ENCODE results near the gene OR2T11. TPM values are rescaled to one million over a fixed set of nuclear protein-coding genes. Genes with fewer than 3 reads are reported as not detected.
"Not testable (repeated sequence)": the region's sequence is repeated elsewhere in the genome, so short reads cannot be mapped to it uniquely, and the experiment has no call there.

The OR2T11 gene
- total and polyA plus RNA-seq, 3 donors from 2014 or later = not detected

DNA sequence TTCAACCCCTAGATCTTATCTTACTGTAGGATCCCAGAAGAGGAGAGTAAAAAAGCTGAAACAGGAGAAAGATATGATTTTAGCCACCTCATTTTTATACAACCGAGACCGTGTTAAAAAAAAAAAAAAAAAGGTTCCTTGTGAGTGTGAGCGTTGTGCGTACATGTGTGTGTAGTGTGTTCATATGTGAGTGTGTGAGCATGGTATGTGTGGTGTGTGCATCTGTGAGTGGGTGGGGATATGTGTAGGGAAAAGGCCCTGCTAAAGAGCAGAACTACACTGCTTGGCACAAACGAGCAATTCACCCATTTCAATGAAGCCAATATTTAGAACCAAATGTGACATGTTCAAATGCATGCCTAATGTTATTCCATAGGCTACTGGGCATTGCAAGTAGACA lies 6.7 kb upstream of the OR2T11 start:
- DNase-seq; H3K27me3 ChIP-seq; H3K4me3 ChIP-seq; H3K9me3 ChIP-seq; H3K27ac ChIP-seq; H3K4me1 ChIP-seq; H3K36me3 ChIP-seq (ENCODE audit: low read depth, missing control alignments); intact Hi-C loops (cut with DNase I; ENCODE audit: low total_unique reads): not testable (repeated sequence)
- WGBS, 2 donors = 64% methylated on average over 4 of the region's 5 CpGs; no CpG with 5 or more reads in 1 of the 2 donors

DNA sequence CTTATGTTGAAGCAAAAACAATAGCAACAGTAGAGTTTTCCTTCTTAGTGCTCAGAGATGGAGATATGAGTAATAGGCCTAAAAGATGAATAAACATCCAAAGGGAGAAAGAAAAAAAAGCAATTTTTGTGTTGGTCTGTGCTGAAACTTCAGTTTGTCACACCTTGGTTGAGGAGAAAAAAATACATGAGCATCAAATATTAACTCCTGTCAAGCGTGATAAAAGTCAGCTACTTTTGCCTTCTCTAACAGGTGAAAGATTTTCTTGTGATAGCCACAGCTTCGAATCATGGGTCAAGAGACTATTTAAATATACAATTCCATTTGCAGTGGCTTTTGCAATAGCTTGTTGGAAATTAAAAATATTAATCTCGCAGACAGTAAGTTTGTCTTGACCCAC lies 6.0 kb upstream of the OR2T11 start:
- H3K4me1 ChIP-seq; intact Hi-C loops (cut with DNase I; ENCODE audit: low total_unique reads); H3K27me3 ChIP-seq; H3K9me3 ChIP-seq; H3K27ac ChIP-seq; DNase-seq; H3K4me3 ChIP-seq; H3K36me3 ChIP-seq (ENCODE audit: low read depth, missing control alignments): not testable (repeated sequence)
- WGBS, 2 donors = no CpG with 5 or more reads among the region's 3 CpGs

DNA sequence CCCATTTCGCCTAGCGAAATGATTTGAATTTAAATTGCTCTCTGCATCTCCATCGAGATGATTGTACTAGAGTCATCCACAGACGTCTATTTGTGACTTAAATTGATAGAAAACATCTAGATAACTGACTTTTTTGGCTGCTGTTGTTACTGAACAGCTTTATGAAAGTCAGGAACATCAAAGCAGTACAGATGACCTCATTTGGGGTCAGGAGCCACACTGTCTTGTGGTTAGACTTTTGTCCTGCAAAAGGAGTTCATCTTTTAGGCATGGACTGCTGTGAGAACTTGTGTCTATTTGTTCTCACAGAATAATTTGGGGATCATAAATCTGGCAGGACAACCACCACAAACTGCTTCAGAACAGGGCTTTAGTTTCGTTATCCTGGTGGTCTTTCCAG lies 4.8 kb upstream of the OR2T11 start:
- H3K27me3 ChIP-seq; DNase-seq; H3K4me1 ChIP-seq; H3K9me3 ChIP-seq; H3K27ac ChIP-seq; intact Hi-C loops (cut with DNase I; ENCODE audit: low total_unique reads); H3K4me3 ChIP-seq; H3K36me3 ChIP-seq (ENCODE audit: low read depth, missing control alignments): not testable (repeated sequence)
- no CpG with 5 or more reads among the region's 5 CpGs for WGBS, 2 donors

DNA sequence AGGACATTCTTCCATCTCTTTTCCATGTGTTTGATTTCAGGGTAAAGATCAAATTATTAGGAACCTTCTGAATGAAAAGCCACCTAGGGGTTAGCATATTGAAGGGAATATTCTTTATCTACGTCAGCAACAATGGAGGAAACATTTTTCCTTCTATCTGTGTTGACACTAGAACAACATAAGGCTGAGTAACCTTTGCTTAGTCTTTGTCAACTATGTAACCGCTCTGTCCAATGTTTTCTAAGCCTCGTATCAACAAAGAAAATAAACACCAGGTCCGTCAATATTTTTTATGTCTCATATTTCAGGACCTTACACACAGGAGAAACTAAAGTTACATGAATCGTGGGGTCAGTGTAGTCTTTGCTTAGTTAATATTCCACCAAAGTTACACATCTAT lies 1.7 kb upstream of the OR2T11 start:
- H3K27me3 ChIP-seq = not testable (repeated sequence)

DNA sequence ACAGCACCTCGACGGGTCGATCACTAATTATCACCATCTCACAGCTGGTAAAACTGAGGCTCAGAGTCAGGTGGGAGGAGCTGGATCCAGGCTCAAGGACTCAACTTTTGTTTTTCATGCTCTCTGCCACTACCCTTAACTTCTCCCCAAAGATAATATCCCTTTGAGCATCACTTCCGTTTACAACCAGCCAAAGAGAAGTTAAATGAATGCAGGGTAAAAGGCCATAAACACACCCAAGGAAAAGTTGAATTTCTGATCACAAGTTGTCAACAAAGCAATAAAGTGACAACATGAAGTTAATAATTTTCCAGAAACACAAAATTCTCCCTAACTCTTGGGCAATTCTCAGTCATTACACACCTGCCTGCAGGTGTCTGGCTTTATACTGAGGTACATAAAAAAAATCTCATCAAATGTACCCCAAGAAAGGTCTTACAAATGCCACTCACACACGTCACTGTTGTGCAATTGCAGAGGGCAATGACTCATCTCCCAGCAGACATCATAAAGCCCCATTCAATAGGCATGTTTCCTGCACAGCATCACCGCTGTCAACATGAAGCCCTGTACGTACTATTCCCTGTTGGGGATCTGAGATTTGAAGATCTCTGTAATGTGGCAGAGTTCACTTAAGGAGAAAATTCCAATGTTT lies 3.4 kb downstream of the OR2T11 start:
- WGBS, 2 donors = 75 to 80% methylated on average over 7 of the region's 7 CpGs

More for the DNA sequence above, 1.7 kb upstream of the OR2T11 start:
- H3K27ac ChIP-seq; intact Hi-C loops (cut with DNase I; ENCODE audit: low total_unique reads); DNase-seq; H3K36me3 ChIP-seq (ENCODE audit: low read depth, missing control alignments); H3K4me1 ChIP-seq; H3K4me3 ChIP-seq; H3K9me3 ChIP-seq: not testable (repeated sequence)
- 67 to 80% methylated on average over 1 of the region's 5 CpGs for WGBS, 2 donors

DNA sequence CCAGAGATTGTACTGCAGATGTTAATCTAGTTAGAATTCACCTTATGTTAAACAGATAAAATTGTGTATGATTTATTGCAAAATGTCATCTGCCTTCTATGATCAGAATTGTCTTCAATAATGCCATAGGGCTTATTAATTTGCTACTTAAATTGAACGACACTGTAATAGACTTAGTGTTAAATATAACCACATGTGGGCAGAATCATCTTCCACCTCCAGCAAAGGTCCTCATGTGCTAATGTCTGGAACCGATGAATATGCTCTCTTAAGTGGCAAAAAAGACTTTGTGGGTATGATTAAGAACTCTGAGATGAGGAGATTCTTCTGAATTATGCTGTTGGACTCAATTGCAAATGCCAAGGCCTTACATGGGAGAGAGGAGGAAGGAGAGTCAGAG lies 4.3 kb downstream of the OR2T11 start:
- Histone ChIP-seq H3K4me3 (no peak overlapping the region), H3K4me1 (no peaks in the 10 kb centered on the region), H3K27ac (no peak overlapping the region), H3K9me3 (no peaks in the 10 kb centered on the region), H3K36me3 (ENCODE audit: low read depth, missing control alignments) (no peaks in the 10 kb centered on the region), H3K27me3 (no peaks in the 10 kb centered on the region)
- intact Hi-C loops (cut with DNase I; ENCODE audit: low total_unique reads) = no loop called here
- no peak for DNase-seq
- WGBS, 2 donors = 72 to 85% methylated on average over 2 of the region's 2 CpGs
- TF ChIP-seq, protein P1, sequence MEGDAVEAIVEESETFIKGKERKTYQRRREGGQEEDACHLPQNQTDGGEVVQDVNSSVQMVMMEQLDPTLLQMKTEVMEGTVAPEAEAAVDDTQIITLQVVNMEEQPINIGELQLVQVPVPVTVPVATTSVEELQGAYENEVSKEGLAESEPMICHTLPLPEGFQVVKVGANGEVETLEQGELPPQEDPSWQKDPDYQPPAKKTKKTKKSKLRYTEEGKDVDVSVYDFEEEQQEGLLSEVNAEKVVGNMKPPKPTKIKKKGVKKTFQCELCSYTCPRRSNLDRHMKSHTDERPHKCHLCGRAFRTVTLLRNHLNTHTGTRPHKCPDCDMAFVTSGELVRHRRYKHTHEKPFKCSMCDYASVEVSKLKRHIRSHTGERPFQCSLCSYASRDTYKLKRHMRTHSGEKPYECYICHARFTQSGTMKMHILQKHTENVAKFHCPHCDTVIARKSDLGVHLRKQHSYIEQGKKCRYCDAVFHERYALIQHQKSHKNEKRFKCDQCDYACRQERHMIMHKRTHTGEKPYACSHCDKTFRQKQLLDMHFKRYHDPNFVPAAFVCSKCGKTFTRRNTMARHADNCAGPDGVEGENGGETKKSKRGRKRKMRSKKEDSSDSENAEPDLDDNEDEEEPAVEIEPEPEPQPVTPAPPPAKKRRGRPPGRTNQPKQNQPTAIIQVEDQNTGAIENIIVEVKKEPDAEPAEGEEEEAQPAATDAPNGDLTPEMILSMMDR (IDR thresholded peaks at IDR 0.05) = no peak

More for the DNA sequence above, 3.4 kb downstream of the OR2T11 start:
- Histone ChIP-seq H3K27me3 (no peaks in the 10 kb centered on the region), H3K4me1 (no peaks in the 10 kb centered on the region), H3K36me3 (ENCODE audit: low read depth, missing control alignments) (no peaks in the 10 kb centered on the region), H3K27ac (no peak overlapping the region), H3K4me3 (no peak overlapping the region), H3K9me3 (no peaks in the 10 kb centered on the region)
- TF ChIP-seq, protein P1 (IDR thresholded peaks at IDR 0.05) = no peak
- TF ChIP-seq POLR2A (IDR thresholded peaks at IDR 0.05) = no peak
- intact Hi-C loops (cut with DNase I; ENCODE audit: low total_unique reads) = no loop called here
- no peak for DNase-seq

All from testis (tissue), 3 donors.